Fibroblast of lung (primary cell): ENCODE results near the gene HSD17B12.

ENCODE experiments used
- EZH2 ChIP-seq: IDR thresholded peaks from 2 replicates; pipeline ENCODE4 v1.5.1; 2012; ENCODE audit warnings: low read length, control low read depth, mild to moderate bottlenecking; ENCODE audit errors: missing control alignments
- TF ChIP-seq, protein P1 (sequence below), 2 donors: IDR thresholded peaks in 1 of 2; conservative IDR thresholded peaks in 1 of 2; 1 replicate in 1 of 2; 2 replicates in 1 of 2; pipeline ENCODE4 v1.5.1; 2011 to 2012; ENCODE audit warnings: low read length in 2 of 2, control low read depth in 1 of 2, inconsistent platforms in 1 of 2, low read depth in 1 of 2, mild to moderate bottlenecking in 1 of 2

DNA sequence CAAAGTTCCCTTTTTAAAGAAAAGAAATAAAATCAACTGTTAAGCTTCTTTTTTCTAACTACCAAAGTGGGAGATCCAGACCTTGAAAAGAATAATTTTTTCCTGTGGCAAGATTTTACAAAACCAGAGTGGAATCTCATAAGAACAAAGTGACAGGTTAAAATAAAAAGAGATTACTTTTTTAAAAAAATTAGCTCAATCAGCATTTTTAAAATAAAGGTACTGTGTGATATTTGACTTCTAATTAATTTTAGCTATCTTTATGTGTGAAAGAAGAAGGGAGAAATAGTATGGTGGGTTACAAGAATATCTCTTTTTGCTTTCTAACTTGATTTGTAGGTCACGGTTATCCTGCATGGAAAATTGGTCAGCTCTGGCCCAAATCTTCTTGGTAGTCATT is 107.3 kb downstream of the HSD17B12 start:
- TF ChIP-seq, protein P1, sequence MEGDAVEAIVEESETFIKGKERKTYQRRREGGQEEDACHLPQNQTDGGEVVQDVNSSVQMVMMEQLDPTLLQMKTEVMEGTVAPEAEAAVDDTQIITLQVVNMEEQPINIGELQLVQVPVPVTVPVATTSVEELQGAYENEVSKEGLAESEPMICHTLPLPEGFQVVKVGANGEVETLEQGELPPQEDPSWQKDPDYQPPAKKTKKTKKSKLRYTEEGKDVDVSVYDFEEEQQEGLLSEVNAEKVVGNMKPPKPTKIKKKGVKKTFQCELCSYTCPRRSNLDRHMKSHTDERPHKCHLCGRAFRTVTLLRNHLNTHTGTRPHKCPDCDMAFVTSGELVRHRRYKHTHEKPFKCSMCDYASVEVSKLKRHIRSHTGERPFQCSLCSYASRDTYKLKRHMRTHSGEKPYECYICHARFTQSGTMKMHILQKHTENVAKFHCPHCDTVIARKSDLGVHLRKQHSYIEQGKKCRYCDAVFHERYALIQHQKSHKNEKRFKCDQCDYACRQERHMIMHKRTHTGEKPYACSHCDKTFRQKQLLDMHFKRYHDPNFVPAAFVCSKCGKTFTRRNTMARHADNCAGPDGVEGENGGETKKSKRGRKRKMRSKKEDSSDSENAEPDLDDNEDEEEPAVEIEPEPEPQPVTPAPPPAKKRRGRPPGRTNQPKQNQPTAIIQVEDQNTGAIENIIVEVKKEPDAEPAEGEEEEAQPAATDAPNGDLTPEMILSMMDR (conservative IDR thresholded peaks at IDR 0.05 in 1 of 2, IDR thresholded peaks at IDR 0.05 in 1 of 2; ENCODE audit: low read depth in 1 of 2, low read length in 2 of 2), result no peak
- no peak for TF ChIP-seq EZH2
